ENCODE results near the gene SEMA6D.

- TF ChIP-seq, protein P1, sequence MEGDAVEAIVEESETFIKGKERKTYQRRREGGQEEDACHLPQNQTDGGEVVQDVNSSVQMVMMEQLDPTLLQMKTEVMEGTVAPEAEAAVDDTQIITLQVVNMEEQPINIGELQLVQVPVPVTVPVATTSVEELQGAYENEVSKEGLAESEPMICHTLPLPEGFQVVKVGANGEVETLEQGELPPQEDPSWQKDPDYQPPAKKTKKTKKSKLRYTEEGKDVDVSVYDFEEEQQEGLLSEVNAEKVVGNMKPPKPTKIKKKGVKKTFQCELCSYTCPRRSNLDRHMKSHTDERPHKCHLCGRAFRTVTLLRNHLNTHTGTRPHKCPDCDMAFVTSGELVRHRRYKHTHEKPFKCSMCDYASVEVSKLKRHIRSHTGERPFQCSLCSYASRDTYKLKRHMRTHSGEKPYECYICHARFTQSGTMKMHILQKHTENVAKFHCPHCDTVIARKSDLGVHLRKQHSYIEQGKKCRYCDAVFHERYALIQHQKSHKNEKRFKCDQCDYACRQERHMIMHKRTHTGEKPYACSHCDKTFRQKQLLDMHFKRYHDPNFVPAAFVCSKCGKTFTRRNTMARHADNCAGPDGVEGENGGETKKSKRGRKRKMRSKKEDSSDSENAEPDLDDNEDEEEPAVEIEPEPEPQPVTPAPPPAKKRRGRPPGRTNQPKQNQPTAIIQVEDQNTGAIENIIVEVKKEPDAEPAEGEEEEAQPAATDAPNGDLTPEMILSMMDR (IDR thresholded peaks at IDR 0.05) = no peak
- TF ChIP-seq REST (IDR thresholded peaks at IDR 0.05; ENCODE audit: insufficient read depth in 1 of 2, low read depth in 2 of 2, low read length in 1 of 2) = no peak
- TF ChIP-seq POLR2AphosphoS5 (IDR thresholded peaks at IDR 0.05; ENCODE audit: low read depth, low read length) = no peak
- TF ChIP-seq SIN3A (IDR thresholded peaks at IDR 0.05; ENCODE audit: borderline replicate concordance, insufficient read depth, low read depth, low read length) = no peak
- TF ChIP-seq TCF7L2 (IDR thresholded peaks at IDR 0.05; ENCODE audit: low read depth, low read length) = no peak
Measured at GRCh38 chr15:47744973-47745372, 27.7 kb downstream of the SEMA6D start.

Measured in Panc1 (cell line).